Fibroblast of upper back skin (primary cell): Measurements from ENCODE around the gene RPL28.
"Not testable (repeated sequence)": the region's sequence is repeated elsewhere in the genome, so short reads cannot be mapped to it uniquely, and the experiment has no call there.

Experiments used
- DNase-seq: peaks from one replicate; pipeline ENCODE4 v3.0.0-alpha.2; 2013

The RPL28 gene

GRCh38 chr19:55433292-55433691 is 47.6 kb downstream of the RPL28 start:
- no peak for DNase-seq

DNA sequence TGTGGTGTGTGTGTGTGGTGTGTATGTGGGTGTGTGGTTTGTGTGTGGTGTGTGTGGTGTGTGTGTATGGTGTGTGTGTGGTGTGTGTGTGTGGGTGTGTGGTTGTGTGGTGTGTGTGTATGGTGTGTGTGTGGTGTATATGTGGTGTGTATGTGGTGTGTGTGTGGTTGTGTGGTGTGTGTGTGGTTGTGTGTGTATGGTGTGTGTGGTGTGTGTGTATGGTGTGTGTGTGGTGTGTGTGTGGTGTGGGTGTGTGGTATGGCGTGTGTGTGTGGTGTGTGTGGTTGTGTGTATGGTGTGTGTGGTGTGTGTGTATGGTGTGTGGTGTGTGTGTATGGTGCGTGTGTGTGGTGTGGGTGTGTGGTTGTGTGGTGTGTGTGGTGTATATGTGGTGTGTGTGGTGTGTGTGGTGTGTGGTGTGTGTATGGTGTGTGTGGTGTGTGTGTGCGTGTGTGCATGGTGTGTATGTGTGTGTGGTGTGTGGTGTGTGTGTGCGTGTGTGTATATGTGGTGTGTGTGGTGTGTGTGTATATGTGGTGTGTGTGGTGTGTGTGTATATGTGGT is 48.7 kb downstream of the RPL28 start:
- no peak for DNase-seq

DNA sequence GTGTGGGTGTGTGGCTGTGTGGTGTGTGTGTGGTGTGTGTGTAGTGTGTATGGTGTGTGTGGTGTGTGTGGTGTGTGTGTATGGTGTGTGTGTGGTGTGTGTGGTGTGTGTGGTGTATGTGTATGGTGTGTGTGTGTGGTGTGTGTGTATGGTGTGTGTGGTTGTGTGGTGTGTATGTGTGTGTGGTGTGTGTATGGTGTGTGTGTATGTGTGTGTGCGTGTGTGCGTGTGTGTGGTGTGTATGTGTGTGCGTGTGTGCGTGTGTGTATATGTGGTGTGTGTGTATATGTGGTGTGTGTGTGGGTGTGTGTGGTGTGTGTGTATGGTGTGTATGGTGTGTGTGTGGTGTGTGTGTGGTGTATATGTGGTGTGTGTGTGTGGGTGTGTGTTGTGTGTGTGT is 49.3 kb downstream of the RPL28 start:
- DNase-seq, result no peak

GRCh38 chr19:55436847-55437246 is 51.1 kb downstream of the RPL28 start:
- DNase-seq, result no peak

- DNase-seq, result peak; percentile 53
Observed at GRCh38 chr19:55437410-55437809, 51.7 kb downstream of the RPL28 start.

DNA sequence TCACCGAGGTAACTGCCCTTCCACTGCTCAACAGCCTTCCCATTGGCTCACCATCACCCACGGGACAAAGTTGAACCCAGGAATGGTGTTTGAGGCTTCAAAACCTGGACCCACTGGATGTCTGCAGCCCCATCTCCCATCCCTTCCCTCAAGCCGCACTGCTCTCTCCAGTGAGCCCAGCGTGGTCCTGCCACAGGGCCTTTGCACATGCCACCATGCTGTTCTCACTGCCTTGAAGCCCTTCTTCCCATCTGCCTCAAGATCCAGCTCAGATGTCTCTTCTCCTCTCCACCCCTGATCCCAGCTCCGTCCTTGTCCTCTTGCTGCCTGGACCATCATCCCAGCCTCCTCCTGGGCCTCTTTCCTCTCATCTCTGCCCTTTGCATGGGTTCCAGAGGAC is 53.3 kb downstream of the RPL28 start:
- DNase-seq, result no peak

DNA sequence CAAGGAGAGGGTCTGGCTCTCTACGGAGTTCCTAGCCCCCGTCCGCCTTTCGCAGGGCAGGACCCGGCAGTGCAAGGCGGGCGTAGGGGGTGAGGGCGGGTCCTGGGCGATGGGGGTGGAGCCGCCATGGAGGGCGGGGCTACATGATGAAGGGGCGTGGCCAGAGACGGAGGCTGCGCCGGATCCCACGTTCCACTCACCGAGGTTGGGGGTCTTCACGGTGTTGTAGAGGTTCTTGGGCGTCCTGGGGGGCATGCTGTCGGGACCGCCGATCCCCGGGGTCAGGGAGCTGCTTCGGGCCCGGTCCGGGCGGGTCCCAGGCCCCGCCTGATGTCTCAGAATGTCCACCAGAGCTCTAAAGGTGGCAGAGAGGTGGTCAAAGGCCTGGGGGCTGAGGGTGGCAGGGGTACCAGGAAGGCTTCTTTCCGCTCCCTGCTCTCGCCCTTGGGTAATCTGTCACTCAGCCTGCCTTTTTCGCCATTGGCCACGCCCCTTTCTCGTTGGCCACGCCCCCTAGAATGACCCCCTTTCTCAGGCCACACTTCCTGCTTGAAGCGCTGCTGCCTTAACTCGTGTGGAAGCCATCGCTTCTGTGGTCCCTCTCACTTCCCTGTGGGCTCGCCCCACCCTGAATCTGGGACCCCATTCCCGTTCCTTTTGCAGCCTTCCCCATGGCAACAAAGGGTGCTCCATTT is 54.8 kb downstream of the RPL28 start:
- no peak for DNase-seq

GRCh38 chr19:55441319-55441691 is 55.6 kb downstream of the RPL28 start:
- DNase-seq, result no peak

GRCh38 chr19:55441692-55442321 is 56.1 kb downstream of the RPL28 start:
- no peak for DNase-seq

DNA sequence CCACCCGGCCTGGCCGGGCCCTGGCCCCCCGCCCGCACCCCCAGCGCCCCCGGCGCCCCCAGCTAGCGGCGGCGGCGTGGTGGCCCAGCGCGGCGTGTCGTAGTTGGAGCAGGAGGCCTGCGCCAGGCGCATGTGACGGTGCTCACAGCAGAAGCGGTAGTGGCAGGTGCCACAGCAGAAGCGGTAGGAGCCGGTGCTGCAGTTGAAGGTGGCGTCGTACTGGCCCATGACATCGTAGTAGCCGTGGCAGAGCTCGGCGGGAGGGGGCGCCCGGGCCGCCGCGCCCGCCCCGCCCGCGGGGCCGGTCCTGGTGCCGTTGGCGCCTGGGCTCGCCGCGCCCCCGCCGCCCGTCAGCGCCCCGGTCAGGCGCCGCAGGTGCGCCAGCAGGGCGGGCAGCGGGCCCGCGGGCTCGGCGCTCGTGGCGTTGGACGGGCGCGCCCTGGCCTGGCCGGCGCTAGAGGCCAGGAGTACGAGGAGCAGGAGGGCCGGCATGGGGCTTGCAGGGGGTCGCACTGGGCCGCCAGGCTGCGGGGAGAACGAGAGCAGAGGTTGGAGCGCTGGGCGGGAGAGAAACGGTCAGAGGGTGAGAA is 56.7 kb downstream of the RPL28 start:
- DNase-seq, result no peak

DNA sequence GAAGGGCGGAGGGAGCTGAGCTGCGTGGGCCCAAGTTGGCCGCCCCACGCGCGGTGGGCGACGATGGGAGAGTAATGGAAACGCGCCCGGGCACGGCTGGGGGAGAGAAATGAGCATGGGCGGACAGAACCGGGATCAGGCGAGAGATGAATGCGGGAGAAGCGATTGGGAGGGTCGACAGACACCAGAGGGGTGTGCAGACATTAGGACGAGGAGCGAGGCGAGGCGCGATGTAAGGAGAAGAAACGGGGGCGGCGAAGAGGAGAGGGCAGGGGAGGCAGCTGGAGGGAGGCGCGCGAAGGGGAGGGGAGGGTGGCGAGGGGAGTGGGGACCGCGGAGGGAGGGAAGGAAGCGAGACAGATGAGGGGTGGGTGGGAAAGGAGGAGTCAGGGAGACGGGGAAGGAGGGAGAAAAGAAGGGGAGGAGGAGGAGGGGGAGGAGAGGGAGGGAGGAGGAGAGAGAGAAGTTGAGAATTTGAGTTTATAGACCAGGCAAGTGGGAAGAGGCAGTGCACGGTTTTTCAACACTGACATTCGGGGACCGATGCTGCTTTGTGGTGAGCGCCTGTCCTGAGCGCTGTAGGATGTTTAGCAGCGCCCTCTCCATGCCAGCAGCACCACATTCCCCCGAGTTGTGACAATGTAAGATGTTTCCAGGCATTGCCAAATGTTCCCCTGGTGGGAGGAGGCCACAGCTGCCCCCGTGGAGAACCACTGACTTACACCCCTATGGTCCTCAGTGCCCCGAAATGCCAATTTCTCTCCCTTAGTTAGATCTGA is 57.5 kb downstream of the RPL28 start, which contains the start of gene SHISA7:
Gene SHISA7, minus strand, starts transcription at position 256 of the 779 bp plus-strand sequence. CDS start 437 bp downstream, outside the sequence.
- no peak for DNase-seq

GRCh38 chr19:55443824-55444480 is 58.2 kb downstream of the RPL28 start:
- DNase-seq, result no peak

- DNase-seq, result no peak
Observed at GRCh38 chr19:55444646-55445045, 58.9 kb downstream of the RPL28 start.

GRCh38 chr19:55446060-55446459 is 60.3 kb downstream of the RPL28 start:
- no peak for DNase-seq

- DNase-seq, result peak; percentile 25
Observed at GRCh38 chr19:55447421-55448174, 61.9 kb downstream of the RPL28 start.

- DNase-seq, result not testable (repeated sequence)
Observed at GRCh38 chr19:55448175-55448490, 62.4 kb downstream of the RPL28 start.

- DNase-seq, result no peak
Observed at GRCh38 chr19:55449469-55449868, 63.7 kb downstream of the RPL28 start.

GRCh38 chr19:55451163-55451964 is 65.6 kb downstream of the RPL28 start:
- no peak for DNase-seq

- DNase-seq, result no peak
Observed at GRCh38 chr19:55451965-55452748, 66.4 kb downstream of the RPL28 start.
